ENCODE data around the gene IL17REL.

DNA sequence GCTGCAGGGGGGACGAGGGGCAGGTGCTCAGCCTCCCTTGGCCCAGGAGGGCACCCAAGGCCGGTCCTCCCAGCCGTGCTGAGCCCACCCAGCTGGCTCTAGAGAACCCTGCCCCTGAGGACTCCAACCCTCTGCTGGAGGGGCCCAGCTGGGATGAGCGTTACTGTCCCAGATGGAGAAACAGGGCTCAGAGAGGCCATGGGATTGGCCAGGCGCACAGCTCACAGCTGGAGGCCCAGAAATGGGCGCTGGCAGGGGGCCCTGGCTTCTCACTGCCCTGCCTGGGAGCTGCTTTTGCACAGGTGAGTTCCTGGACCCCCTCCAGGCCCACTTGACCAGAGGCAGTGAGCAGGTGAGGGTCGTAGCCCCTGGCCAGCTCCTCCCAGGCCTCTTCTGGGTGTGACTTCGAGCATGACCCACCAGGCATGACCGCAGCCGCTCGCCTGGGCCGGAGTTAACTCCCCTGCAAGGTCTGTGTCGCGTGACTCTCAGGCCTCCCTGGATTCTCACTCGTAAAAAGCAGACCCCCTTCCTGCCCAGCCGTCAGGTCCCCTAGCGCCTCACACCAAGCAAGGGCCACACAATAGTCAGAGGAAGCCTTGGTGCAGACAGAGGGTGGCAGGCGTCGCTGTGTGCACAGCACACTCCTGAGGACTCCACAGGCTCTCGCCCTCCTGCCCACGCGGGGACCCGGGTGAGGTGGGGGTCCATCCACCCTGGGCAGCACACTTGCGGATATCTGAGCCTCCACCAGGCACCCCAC lies 19.7 kb upstream of the IL17REL start:
- no peak for TF ChIP-seq CTCF (IDR thresholded peaks at IDR 0.05)
- no peak for TF ChIP-seq POLR2A (IDR thresholded peaks at IDR 0.05)
